ENCODE data around the gene CD37. TPM values are rescaled to one million over a fixed set of nuclear protein-coding genes. Genes with fewer than 3 reads are reported as not detected.
"Not testable (repeated sequence)": the region's sequence is repeated elsewhere in the genome, so short reads cannot be mapped to it uniquely, and the experiment has no call there.

Gene CD37
- polyA plus RNA-seq, 1 of the 3 experiments (the other 2 are of a cell fraction): not detected

DNA sequence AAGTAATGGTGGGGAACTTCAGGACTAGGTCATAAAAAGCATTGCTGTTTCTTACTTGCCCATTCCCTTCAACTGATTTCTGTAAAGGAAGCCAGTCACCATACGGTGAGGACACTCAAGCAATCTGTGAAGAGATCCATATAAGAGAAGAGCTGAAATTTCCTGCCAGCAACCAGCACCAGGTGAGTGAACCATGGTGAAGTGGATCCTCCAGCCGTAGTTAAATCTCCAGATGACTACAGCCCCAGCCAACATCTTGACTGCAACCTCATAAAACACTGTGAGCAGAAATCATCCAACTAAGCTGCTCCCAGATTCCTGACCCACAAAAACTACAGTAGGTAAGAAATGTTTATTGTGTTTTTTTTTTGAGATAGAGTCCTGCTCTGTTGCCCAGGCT lies 6.5 kb upstream of the CD37 start:
- 0 out of 2 replicates have a peak, but pooled peaks cover under 1% of the 10 kb centered on the region for H3K9me3 ChIP-seq
- H3K4me1 ChIP-seq (ENCODE audit: control insufficient read depth in 1 of 2, insufficient read depth in 2 of 2, low read depth in 1 of 2, low read length in 1 of 2): no peaks in the 10 kb centered on the region
- no peak for DNase-seq
- H3K79me2 ChIP-seq (ENCODE audit: insufficient read depth): no peaks in the 10 kb centered on the region; the same call in 1 of the 2 replicates
- no peaks in the 10 kb centered on the region for H3F3A ChIP-seq (replicated peaks; ENCODE audit: insufficient read depth)
- no peak overlapping the region for H3K27ac ChIP-seq (ENCODE audit: low read depth in 2 of 2, low read length in 1 of 2)
- TF ChIP-seq, protein P1, sequence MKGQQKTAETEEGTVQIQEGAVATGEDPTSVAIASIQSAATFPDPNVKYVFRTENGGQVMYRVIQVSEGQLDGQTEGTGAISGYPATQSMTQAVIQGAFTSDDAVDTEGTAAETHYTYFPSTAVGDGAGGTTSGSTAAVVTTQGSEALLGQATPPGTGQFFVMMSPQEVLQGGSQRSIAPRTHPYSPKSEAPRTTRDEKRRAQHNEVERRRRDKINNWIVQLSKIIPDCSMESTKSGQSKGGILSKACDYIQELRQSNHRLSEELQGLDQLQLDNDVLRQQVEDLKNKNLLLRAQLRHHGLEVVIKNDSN (IDR thresholded peaks at IDR 0.05; ENCODE audit: borderline replicate concordance, low read depth): no peak
- TF ChIP-seq EP300 (IDR thresholded peaks at IDR 0.05; ENCODE audit: borderline replicate concordance in 1 of 2, low read depth in 1 of 2, low read length in 1 of 2) (no peak), MXI1 (IDR thresholded peaks at IDR 0.05; ENCODE audit: low read depth, low read length) (no peak), RXRA (IDR thresholded peaks at IDR 0.05; ENCODE audit: borderline replicate concordance, low read depth) (no peak), RFX5 (IDR thresholded peaks at IDR 0.05; ENCODE audit: low read length) (no peak)
- no peaks in the 10 kb centered on the region for H4K20me1 ChIP-seq (ENCODE audit: insufficient read depth)
- H3K9me2 ChIP-seq: no peaks in the 10 kb centered on the region
- ChIA-PET POLR2A (no interaction called here), CTCF (interaction anchor here (0.7 kb wide), 1 partner anchor 120 kb away, joined by 4 read pairs; no protein-coding TSS in a partner anchor)
- no peaks in the 10 kb centered on the region for H3K27me3 ChIP-seq (ENCODE audit: insufficient read depth)
- H3K36me3 ChIP-seq (replicated peaks in 1 of 2; ENCODE audit: control insufficient read depth in 1 of 2, insufficient read depth in 2 of 2, low read length in 1 of 2): peaks cover 0 to 22% of the 10 kb centered on the region in 2 experiments
- no peak overlapping the region for H3K4me3 ChIP-seq (ENCODE audit: low read depth in 2 of 2, low read length in 1 of 2)
- WGBS (ENCODE audit: low lambda C conversion rate): 69% methylated on average over 2 of the region's 2 CpGs
- no peak overlapping the region for H3K9ac ChIP-seq
- H2AFZ ChIP-seq (ENCODE audit: low read depth): no peak overlapping the region
- H3K4me2 ChIP-seq: no peak overlapping the region

DNA sequence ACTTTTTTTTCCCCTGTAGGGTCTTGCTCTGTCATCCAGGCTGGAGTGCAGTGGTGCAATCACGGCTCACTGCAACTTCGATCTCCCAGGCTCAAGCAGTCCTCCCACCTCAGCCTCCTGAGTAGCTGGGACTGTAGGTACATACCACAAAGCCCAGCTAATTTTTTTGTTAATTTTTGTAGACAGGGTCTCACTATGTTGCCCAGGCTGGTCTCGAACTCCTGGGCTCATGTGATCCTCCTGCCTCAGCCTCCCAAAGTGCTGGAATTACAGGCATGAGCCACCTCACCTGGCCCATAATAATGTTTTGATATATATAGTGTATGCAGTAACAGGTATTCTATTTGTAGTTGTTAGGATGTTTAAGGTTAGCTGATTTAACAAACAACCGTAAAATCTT lies 4.0 kb upstream of the CD37 start:
- WGBS (ENCODE audit: low lambda C conversion rate): 61% methylated on average over 4 of the region's 4 CpGs
- CTCF ChIA-PET: interaction anchor here (0.9 to 1.2 kb wide), 3 partner anchors 11 to 132 kb away, joined by 3 to 5 read pairs (median 4); no protein-coding TSS in a partner anchor
- peaks cover 0 to 22% of the 10 kb centered on the region in 2 experiments for H3K36me3 ChIP-seq (replicated peaks in 1 of 2; ENCODE audit: control insufficient read depth in 1 of 2, insufficient read depth in 2 of 2, low read length in 1 of 2)
- H4K20me1 ChIP-seq (ENCODE audit: insufficient read depth); H3K4me2 ChIP-seq; POLR2A ChIA-PET; H3F3A ChIP-seq (replicated peaks; ENCODE audit: insufficient read depth); H3K4me3 ChIP-seq (ENCODE audit: low read depth in 2 of 2, low read length in 1 of 2); H3K9me2 ChIP-seq; H3K27ac ChIP-seq (ENCODE audit: low read depth in 2 of 2, low read length in 1 of 2); H3K9ac ChIP-seq; H3K4me1 ChIP-seq (ENCODE audit: control insufficient read depth in 1 of 2, insufficient read depth in 2 of 2, low read depth in 1 of 2, low read length in 1 of 2); DNase-seq; H3K27me3 ChIP-seq (ENCODE audit: insufficient read depth); H2AFZ ChIP-seq (ENCODE audit: low read depth); H3K79me2 ChIP-seq (ENCODE audit: insufficient read depth); H3K9me3 ChIP-seq: not testable (repeated sequence)

DNA sequence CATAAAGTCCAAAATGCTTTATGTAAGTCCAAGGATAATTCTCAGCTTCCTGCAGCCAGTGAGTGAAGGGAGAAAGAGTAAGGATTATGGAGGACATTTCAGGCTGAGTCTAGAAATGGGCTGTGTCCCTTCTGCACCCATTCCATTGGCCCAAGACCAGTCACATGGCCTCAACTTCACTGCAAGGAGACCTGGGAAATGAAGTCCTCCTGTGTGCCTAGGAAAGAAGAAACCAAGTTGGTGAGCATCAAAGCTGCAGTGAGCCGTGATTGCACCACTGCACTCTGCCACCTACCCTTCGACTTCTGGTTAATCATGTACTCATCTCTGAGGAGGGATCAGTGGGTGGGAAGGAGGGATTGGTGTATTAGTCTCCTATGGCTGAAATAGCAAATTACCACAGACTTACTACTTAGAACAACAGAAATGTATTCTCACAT lies 3.6 kb upstream of the CD37 start:
- peak; percentile 63 for DNase-seq
- Histone ChIP-seq H4K20me1 (ENCODE audit: insufficient read depth) (no peaks in the 10 kb centered on the region), H3K27me3 (ENCODE audit: insufficient read depth) (no peaks in the 10 kb centered on the region), H3K4me3 (ENCODE audit: low read depth in 2 of 2, low read length in 1 of 2) (no peak overlapping the region), H3K9me2 (no peaks in the 10 kb centered on the region), H3K79me2 (ENCODE audit: insufficient read depth) (no peaks in the 10 kb centered on the region), H3K4me2 (no peak overlapping the region), H2AFZ (ENCODE audit: low read depth) (no peak overlapping the region), H3K27ac (ENCODE audit: low read depth in 2 of 2, low read length in 1 of 2) (no peak overlapping the region), H3K9ac (no peak overlapping the region), H3K4me1 (ENCODE audit: control insufficient read depth in 1 of 2, insufficient read depth in 2 of 2, low read depth in 1 of 2, low read length in 1 of 2) (no peaks in the 10 kb centered on the region), H3K36me3 (replicated peaks in 1 of 2; ENCODE audit: control insufficient read depth in 1 of 2, insufficient read depth in 2 of 2, low read length in 1 of 2) (peaks cover 0 to 22% of the 10 kb centered on the region in 2 experiments), H3K9me3 (no peaks in the 10 kb centered on the region), H3F3A (replicated peaks; ENCODE audit: insufficient read depth) (peaks cover 2% of the 10 kb centered on the region)
- CTCF ChIA-PET: interaction anchor here (0.9 to 1.2 kb wide), 3 partner anchors 11 to 133 kb away, joined by 3 to 5 read pairs (median 4); no protein-coding TSS in a partner anchor
- 31% methylated on average over 2 of the region's 2 CpGs for WGBS (ENCODE audit: low lambda C conversion rate)
- POLR2A ChIA-PET: no interaction called here
- TF ChIP-seq, protein P2, sequence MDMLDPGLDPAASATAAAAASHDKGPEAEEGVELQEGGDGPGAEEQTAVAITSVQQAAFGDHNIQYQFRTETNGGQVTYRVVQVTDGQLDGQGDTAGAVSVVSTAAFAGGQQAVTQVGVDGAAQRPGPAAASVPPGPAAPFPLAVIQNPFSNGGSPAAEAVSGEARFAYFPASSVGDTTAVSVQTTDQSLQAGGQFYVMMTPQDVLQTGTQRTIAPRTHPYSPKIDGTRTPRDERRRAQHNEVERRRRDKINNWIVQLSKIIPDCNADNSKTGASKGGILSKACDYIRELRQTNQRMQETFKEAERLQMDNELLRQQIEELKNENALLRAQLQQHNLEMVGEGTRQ (IDR thresholded peaks at IDR 0.05; ENCODE audit: borderline replicate concordance, low read depth, low read length): peak; percentile 49; the same call in 1 of the 2 replicates
- TF ChIP-seq EP300 (IDR thresholded peaks at IDR 0.05; ENCODE audit: borderline replicate concordance in 1 of 2, low read depth in 1 of 2, low read length in 1 of 2) (no peak), NRF1 (IDR thresholded peaks at IDR 0.05; ENCODE audit: low read depth, low read length) (no peak), JUND (IDR thresholded peaks at IDR 0.05) (no peak)
- TF ChIP-seq, protein P1 (IDR thresholded peaks at IDR 0.05; ENCODE audit: borderline replicate concordance, low read depth): peak; percentile 94

DNA sequence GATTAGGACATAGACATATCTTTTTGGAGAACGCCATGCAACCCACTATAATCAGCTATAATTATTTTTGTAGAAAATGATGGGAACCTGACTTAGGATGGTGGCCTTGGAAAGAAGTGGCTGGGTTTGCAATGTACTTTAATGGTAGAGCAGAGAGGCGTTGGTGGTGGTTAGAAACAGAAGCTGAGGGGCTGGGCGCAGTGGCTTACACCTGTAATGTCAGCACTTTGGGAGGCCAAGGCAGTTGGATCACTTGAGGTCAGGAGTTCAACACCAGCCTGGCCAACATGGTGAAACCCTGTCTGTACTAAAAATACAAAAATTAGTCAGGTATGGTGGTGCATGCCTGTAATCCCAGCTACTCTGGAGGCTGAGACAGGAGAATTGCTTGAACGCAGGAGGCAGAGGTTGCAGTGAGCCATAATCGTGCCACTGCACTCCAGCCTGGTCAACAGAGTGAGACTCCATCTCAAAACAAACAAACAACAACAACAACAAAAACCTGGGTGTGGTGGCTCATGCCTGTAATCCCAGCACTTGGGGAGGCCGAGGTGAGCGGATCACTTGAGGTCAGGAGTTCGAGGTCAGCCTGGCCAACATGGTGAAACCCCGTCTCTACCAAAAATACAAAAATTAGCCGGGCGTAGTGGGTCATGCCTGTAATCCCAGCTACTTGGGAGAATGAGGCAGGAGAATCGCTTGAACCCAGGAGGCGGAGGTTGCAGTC lies 2.4 kb upstream of the CD37 start:
- WGBS (ENCODE audit: low lambda C conversion rate): 63% methylated on average over 13 of the region's 13 CpGs
- CTCF ChIA-PET; H3K4me1 ChIP-seq (ENCODE audit: control insufficient read depth in 1 of 2, insufficient read depth in 2 of 2, low read depth in 1 of 2, low read length in 1 of 2); H3F3A ChIP-seq (replicated peaks; ENCODE audit: insufficient read depth); H3K4me2 ChIP-seq; H3K4me3 ChIP-seq (ENCODE audit: low read depth in 2 of 2, low read length in 1 of 2); H3K9me3 ChIP-seq; H2AFZ ChIP-seq (ENCODE audit: low read depth); H3K9me2 ChIP-seq; H3K79me2 ChIP-seq (ENCODE audit: insufficient read depth); DNase-seq; H3K27me3 ChIP-seq (ENCODE audit: insufficient read depth); H3K9ac ChIP-seq; H4K20me1 ChIP-seq (ENCODE audit: insufficient read depth); H3K27ac ChIP-seq (ENCODE audit: low read depth in 2 of 2, low read length in 1 of 2): not testable (repeated sequence)
- peaks cover 0 to 16% of the 10 kb centered on the region in 2 experiments for H3K36me3 ChIP-seq (replicated peaks in 1 of 2; ENCODE audit: control insufficient read depth in 1 of 2, insufficient read depth in 2 of 2, low read length in 1 of 2)
- POLR2A ChIA-PET: interaction anchor here (0.6 kb wide), 1 partner anchor 80 kb away, joined by 5 read pairs; no protein-coding TSS in a partner anchor

Data from SK-N-SH (cell line).